Measurements from ENCODE around the gene CTDP1.

CTDP1 gene, protein sequence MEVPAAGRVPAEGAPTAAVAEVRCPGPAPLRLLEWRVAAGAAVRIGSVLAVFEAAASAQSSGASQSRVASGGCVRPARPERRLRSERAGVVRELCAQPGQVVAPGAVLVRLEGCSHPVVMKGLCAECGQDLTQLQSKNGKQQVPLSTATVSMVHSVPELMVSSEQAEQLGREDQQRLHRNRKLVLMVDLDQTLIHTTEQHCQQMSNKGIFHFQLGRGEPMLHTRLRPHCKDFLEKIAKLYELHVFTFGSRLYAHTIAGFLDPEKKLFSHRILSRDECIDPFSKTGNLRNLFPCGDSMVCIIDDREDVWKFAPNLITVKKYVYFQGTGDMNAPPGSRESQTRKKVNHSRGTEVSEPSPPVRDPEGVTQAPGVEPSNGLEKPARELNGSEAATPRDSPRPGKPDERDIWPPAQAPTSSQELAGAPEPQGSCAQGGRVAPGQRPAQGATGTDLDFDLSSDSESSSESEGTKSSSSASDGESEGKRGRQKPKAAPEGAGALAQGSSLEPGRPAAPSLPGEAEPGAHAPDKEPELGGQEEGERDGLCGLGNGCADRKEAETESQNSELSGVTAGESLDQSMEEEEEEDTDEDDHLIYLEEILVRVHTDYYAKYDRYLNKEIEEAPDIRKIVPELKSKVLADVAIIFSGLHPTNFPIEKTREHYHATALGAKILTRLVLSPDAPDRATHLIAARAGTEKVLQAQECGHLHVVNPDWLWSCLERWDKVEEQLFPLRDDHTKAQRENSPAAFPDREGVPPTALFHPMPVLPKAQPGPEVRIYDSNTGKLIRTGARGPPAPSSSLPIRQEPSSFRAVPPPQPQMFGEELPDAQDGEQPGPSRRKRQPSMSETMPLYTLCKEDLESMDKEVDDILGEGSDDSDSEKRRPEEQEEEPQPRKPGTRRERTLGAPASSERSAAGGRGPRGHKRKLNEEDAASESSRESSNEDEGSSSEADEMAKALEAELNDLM

DNA sequence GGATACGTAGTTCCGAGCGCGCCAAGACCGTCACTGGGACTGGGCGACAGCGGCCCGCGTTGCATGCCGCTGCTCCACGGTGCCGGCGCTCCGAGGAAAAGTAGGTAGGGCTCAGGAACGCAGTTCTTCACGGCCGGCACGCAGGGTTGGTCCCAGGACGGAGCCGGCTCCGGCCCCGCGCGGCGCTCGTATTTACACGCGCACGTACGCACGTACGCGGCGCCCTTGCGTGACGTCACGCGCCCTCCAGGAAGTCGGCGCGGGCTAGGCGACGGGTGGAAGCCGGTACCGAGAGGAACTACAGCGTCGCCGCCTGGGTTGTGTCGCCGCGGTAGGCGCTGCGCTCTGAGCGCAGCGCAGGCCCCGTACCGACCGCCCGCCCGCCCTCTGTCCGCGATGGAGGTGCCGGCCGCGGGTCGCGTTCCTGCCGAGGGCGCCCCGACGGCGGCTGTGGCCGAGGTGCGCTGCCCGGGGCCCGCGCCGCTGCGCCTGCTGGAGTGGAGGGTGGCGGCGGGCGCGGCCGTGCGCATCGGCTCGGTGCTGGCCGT, at the start of gene CTDP1:
TSS of gene CTDP1 (plus strand) at position 252 of the 548 bp plus-strand sequence. CDS start at position 397, 145 bp downstream.
- DNase-seq = peak in 48 of 56 donors; percentile 68 to 98 (median 91)

GRCh38 chr18:79630281-79631095, 49.1 kb upstream of the CTDP1 start:
- no peak for DNase-seq

DNA sequence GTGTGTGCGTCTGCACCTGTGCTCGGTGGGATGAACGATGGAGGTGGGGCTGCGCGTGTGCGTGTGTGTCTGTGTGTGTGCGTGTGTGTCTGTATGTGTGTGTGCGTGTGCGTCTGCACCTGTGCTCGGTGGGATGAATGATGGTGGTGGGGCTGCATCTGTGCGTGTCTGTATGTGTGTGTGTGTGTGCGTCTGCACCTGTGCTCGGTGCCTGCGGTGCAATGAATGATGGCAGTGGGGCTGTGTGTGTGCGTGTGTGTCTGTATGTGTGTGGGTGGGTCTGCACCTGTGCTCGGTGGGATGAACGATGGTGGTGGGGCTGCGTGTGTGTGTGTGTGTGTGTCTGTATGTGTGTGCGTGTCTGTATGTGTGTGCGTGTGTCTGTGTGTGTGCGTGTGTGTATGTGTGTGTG, 48.5 kb upstream of the CTDP1 start:
- no peak for DNase-seq

DNA sequence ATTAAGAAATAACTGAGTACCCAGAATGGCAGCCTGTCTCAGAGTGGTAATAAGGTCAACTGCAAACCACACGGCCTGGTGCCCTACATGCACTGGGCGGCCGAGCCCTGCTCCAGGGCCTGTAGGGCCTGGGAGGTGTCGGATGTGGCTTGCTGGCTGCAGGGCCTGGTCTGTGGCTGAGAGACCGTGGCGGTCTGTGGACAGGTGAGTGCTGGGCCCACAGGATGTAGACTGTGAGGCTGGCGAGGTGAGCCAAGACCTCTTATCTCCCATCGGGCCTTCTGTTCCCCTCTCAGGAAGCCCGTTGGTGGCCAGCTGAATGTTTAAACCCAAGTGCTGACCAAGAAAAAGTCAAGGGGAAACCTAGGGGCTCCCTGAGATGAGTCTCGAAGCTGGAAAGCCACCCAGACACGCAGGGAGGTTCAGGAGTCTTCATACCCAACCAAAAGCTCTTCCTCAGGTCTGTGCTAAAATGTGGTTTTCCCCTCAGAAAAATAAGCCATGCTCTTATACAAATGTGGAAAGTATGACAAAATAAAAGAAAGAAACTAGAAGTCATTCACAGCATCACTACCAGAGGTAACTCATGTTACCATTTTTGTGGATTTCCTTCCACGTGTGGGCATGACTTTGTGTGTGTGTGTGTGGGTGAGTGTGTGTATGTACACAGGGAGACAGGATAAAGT, 47.7 kb upstream of the CTDP1 start:
- DNase-seq = no peak

- DNase-seq = no peak
Observed at GRCh38 chr18:79632765-79633164, 46.8 kb upstream of the CTDP1 start.

- DNase-seq = no peak
Observed at GRCh38 chr18:79634186-79634585, 45.4 kb upstream of the CTDP1 start.

- no peak for DNase-seq
Observed at GRCh38 chr18:79634593-79635426, 44.8 kb upstream of the CTDP1 start.

DNA sequence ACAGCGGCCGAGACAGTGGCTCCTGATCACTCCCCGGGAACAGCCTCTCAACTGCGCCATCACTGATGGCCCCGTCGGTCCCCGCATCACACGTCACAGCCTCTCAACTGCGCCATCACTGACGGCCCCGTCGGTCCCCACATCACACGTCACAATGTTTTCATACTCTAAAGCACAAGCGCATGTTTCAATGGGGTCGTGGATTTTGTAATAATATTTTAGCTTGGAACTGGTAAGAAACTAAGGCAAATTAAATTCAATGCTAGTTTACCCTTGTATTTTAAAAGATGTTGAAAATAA, 44.2 kb upstream of the CTDP1 start:
- no peak for DNase-seq

GRCh38 chr18:79637181-79637920, 42.3 kb upstream of the CTDP1 start:
- no peak for DNase-seq

DNA sequence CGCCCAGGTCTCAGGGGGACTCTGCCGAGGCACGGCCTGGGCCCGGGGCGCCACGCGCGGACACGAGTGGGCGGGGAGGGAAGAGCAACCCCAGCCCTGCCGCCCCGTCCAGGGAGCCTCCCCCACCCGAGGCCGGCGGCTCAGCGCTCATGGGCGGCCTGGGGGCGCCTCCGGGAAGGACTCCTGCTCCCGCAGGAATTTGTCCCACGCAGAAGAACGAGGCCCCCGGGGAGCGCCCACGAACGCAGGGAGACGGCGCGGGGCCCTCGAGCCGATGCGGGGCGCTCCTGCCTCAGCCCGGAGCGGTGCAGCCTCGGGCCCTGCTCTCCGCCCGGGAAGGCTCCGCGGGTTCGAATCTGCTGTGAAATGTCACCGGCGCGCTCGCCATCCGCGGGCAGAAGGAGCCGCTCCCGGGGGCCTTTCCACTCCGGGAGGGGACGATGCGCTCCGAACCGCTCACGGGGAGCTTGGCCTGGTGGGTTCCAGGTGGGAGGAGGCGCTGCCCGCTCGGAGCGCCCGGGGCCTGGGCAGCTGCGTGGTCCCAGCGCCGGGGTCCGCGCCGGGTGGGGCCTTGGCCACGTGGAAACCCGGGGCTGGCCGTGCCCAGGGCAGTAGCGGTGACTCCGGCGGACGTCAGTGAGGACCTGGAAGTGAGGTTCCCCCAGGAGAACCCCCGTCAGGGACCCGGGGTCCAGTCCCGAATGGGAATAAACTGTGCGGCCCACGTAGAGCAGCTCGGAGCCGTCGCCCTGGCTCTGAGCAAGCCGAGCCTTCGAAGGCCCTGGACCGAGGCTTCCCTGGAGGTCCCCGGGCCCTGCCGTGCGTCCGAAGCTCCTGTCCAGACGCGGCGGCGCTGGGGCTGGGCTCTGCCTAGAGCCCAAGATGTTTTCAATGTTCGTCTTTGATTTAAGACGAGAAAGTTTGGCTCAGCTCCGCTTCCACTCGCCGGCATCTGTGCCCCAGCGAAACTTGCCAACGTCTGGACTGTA, 41.4 kb upstream of the CTDP1 start:
- DNase-seq = no peak

DNA sequence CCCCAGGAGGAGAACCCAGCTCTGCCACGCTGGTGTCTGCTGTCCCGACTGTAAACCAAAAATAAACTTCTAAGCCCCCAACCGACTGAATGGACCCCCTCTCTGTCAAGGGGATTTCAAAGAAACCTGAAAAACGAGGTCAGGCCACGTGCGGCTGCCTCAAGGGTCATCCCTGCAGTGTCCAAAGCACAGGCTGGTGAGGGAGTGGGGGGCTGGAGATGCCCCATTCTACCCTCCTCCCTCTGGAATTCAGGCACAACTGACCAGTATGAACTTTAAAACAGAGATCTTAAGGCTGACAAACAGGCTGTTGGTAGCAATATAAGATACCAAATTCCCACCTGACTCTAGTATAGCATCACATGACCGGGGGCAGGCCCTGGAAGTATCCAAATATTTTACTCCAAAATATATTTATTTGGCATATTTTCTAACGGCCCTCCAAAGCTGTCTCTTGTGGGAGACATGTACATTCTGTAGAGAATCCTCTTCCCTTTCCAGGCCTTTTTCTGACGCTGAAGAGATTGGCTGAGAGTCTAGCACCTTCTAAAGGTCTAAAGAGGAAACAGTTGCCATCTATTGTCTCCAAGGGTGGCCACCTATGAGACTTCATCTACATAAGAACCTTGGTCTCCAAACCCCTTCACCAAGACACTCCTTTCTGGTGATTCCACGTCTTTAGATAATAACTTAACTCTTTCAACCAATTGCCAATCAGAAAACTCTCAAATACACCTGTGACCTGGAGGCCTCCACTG, 40.4 kb upstream of the CTDP1 start:
- no peak for DNase-seq

DNA sequence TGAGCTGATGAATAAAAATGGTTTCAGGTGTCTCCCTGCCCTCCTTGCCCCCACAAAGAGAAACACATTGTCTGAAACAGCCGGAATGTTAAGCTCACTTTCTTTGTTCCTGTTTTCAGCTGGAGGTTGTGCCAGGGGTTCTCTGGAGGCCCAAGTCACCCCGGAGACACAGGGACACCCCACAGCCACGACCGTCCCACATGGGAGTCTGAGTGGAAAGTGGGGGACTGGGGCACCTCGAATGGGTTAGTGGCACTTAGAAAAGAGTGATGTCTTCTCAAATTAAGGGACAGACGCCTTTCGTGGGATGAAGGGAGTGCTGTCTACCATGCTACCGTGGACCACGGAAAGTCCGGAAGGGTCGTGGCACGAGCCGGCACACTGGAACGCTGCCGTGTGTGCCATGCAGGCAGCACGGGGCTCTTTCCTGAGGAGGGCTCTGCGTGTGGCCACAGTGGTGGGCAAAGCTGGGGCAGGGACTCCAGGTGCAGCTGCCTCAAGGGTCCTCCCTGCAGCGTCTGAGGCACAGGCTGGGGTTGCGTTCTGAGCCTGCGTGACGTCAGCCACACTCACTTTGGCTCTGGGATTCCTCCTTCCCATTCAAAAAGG, 39.4 kb upstream of the CTDP1 start:
- DNase-seq = no peak

GRCh38 chr18:79640875-79641274, 38.7 kb upstream of the CTDP1 start:
- no peak for DNase-seq

GRCh38 chr18:79641722-79642497, 37.7 kb upstream of the CTDP1 start:
- DNase-seq = no peak

- DNase-seq = no peak
Observed at GRCh38 chr18:79642626-79643025, 37.0 kb upstream of the CTDP1 start.

Data from amygdala (tissue), 56 donors.